NCI-H748 treated with DMSO at 0.1 percent for 48 hours (cell line): ENCODE data around the gene PLET1.

Source experiments
- DNase-seq: peaks from one replicate; lab custom pipeline; 2025; lab: John Stamatoyannopoulos, UW

The PLET1 gene, protein sequence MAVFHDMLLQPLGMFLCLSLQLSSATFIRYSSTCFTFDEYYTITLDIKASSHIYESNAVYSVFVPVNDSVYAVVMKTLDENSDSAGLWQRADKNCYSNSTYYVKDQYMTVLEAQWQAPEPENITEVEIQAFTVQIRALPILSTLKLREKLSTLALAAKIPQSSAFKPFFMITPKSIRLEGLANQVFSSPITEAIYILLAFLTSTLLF

DNA sequence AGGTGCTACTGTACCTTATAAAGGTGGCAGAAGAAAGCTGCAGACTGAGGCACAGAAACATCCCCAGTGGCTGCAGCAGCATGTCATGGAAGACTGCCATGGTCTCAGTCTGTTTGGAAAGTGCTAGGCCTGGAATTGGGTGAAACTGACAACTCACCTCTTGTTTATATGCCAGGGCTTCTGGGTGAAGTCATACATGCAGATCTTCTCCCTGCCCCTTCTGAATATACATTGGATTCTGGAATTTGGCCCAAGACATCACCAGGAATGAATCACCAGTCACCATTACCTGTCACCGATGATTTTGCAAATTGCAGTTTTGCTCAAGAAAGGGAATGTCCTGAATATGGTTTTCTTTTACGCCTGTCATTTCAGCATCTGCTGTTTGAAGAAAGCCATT, at the start of gene PLET1:
TSS of gene PLET1 (minus strand) at position 371 of the 400 bp plus-strand sequence. CDS start at position 100, 271 bp downstream.
- no peak for DNase-seq

DNA sequence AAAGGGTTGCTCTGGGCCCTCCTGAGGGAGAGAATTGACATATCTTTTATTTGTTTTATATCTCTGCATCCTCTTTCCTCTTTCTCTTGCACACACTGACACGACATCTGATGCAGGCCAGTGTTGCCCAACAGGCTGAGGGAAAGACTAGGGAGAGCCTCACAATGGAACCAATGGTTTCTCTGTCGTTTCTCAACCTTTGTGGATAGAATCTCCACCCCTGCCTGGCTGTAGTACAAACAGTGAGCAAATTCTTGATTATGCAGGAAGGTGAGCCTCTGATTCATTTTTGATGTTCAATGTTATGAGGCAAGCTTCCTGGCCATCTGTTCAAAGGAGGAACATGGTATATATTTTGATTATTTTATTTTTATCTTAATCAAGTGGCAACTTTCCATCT, 49.8 kb upstream of the PLET1 start:
- no peak for DNase-seq

DNA sequence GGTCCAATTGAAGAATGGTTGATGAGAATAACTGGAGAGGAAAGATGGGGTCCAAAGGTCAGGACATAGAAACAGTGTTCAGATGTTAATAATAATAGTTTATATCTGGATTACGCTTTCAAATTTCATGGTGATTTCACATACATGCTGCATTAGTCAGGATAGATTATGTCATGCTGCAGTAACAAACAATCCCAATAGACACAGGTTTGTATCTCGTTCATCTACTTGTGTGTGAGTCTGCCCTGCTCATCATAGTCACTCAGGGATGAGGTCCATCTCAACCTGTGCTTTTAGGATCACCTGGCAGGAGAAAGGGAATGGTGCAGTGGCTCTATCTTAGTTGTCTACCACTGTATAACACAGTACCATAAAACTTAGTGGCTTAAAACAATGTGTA, 48.0 kb upstream of the PLET1 start:
- no peak for DNase-seq

DNA sequence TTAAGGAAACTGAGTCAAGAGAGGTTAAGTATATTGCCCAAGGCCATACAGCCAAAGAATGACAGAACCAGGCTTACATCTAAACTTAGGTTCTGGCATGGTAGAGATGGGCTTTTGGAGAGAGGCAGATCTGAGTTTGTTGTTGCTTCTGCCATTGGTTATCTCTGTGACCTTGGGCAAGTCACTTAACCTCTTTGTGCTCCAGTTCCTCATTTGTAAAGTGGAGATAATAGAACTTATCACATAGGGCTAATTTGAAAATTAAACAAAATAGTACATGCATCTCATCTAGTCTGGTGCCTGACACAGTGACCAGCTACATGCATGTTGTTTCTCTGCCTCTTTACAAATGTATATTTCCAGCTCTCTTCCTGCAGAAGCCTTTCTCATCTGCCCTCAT, 47.0 kb upstream of the PLET1 start:
- no peak for DNase-seq

DNA sequence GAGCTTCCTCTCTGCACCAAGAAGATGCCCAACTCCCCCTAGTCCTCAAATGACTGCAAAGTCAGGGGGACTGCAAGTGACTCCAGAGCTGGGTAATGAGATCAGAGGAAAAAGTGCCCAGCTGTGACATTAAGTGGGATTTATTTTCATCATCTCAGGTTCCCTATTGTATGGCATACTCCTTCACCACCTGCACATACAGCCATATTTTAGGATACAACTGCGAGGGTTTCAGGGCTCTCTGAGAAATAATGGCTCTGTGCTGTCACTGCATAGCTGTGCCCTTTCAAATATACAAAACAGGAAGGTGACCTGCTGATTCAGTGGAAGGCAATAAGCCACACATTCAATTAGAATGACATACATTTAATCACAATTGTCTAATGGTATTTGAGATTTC, 45.6 kb upstream of the PLET1 start:
- no peak for DNase-seq

DNA sequence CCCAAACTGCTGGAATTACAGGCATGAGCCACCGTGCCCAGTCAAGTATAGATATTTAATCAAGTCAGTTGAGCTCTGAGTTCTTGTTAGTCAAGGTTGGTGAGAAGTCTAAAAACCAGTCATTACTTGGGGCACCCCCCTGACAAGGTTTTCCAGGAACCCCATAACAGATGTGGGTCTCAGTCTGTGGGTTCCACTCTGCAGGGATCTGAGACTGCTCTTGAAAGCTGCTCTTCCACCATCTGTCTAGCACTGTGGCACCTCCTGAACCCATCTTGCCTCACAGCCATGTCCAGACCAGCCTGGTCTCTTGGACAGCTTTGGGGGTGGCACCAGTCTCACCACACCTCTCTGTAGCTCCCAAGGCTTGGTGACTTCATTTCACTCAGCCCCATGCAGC, 44.3 kb upstream of the PLET1 start:
- DNase-seq: no peak

DNA sequence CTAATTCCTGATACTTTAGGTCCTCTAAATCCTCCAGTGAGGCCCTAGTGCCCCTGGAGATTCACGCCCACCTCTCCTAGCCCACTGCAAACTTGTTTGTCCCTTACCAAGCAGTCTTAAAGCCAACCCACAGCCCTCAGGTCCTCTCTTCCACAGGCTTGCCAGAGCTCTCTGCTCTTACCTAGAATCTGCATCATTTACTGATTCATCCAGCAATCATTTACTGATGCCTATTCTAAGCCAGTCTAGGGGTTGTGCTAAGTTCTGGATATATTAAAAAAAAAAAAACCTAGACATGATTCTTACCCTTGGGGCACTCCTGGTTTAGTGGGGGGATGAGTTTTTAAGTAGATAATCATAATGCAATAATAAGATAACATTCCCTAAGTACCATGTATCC, 43.0 kb upstream of the PLET1 start:
- DNase-seq: no peak

DNA sequence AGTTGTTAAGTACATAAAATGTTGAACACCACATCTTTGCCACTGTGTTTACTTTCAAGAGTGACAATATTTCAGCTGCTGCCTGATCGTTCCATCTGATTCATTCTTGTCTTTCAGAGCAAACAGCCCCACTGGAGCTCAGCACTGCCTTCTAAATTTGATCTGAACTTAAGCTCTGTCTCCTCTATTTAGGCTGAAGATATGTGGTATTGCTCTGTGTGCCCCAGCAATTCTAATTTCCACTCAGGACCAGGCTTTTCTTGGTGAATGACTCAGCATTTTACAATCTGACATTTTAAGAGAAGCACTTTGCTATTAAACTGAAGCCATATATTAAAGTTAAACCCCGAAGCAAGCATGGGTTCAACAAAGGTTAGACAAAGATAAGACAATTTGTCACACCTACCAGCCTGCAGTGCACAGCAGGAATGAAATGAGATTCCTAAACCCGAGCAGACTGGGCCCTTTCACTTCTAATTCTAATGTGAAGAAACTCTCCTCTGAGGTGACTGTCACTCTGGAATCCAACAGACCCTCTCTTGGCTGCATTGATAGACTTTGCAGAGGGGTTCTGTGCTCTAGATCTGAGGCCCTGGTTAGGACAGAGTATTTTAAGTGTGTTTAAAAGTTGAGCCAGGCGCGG, 41.7 kb upstream of the PLET1 start:
- DNase-seq: no peak

DNA sequence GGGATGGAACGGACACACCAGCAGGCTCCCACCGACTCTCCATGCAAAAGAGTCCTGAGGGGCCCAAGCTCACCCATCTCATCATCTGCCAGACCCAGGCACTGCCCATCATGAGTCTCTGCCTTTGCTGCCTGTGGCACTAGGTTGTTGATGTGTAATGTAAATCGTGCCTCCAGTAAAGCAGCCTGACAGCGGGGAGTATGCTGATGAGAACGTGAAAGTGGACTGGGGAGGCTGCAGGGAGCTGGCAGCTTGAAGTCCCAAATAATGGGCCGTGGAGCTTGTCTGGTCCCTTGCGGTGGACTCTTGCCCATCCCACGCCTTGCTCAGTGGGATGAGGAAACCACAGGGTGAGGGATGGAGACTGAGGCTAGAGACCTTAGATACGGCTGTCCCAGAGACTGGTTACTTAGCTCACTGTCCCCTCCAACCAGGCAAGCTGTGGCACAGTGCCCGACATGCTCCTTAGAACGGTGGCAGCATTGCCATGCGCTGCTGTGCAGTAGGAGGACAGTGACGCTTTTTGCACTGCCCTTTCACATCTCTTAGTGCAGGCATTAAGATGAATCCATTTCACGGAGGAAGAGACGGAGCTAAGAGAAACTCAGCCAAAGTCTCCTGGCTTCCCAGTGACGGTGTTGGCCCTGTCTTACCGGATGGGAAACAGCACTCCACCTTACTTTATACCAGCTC, 39.6 kb upstream of the PLET1 start:
- DNase-seq: no peak

DNA sequence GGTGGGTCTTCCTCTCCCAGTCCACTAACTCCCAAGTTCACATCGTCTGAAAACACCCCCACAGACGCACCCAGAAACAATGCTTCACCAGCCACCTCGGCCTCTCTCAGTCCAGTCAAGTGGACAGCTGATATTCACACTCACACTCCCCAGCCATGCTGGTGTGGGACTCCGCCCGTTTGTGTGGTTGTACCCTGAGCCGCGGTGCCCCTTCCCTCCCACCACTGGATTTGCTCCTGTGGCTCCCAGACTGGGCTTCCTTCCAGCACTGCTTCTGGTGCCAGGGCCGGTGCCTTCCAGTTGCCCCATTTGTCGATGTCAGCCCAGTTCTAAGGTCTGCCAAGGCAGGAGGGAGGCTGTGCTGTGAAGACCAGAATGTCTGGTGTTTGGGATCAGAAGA, 37.9 kb upstream of the PLET1 start:
- DNase-seq: no peak

DNA sequence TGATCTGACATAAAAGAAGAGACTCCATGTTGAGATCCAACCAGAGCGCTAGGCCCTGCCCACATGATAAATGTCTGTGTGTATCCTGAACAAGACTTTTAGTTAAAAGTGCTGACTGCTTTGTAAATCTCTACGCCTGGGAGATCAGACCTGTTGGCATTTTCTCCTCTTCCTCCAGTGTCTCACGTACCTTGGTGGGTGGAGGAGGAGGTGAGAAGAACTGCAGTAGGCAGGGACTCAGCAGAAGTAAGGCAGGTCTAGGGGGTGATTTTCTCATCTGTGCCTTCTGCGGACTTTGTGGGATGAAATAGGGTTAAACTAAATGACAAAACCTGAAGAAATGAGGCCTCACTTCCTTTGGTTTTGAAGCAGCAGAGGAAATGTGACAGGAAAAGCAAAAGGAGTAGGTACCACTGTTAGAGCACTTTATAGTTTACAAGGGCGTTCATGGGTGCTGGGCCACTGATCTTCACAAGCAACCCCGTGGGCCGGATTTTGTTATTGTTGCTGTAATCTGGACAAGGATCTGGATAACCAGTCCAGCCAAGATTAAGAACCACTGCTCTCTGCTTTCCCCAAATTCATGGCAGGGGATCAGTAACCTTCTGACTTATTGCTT, 36.7 kb upstream of the PLET1 start:
- no peak for DNase-seq

DNA sequence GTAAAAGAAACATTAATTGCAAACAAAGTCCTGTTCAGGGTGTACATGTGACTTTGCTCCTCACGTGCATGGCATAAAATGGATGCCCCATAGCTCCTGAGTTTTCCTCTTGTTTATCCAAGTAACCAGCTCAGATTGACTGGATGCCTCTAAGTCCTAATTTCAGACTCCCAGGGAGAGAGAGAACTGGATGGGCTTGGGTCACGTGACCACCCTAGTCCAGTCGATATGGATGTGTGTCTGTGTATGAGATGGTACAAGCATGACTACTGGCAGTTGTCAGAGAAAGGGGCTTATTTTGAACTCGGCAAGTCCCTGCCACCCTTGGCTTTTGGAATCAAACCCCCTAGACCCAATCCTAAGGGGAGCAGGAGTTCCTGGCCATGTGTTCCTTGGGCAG, 35.4 kb upstream of the PLET1 start:
- no peak for DNase-seq

DNA sequence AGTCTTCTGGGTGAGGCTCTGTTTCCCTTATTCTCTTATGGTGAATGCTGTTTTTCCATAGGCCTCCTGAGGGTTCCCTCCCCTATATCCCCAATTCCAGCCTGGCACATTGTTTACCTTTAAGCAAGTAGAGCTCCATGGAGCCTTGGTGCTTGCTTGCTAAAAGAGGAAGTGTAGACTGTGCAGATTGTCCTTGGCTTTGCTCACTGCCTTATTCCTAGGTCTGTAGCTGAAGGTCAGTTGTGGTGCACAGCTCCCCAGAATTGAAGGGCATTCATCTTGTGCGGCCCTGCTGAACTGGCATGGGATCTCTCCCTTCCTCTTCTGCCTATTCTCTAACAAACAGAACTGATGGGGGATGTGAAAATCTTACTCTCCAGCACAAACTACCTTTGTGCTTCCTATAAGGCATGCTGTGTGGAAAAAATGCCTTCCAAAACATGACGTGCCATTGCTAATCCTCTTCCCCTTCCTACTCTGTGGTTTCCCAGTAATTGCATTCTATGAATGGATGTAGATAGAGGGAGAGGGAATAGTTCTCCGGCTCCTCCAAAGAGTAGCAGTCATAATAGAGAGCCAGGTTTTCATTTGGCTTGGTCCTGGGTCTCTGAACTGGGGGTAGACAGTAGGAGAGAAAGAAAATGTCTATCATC, 34.2 kb upstream of the PLET1 start:
- no peak for DNase-seq

DNA sequence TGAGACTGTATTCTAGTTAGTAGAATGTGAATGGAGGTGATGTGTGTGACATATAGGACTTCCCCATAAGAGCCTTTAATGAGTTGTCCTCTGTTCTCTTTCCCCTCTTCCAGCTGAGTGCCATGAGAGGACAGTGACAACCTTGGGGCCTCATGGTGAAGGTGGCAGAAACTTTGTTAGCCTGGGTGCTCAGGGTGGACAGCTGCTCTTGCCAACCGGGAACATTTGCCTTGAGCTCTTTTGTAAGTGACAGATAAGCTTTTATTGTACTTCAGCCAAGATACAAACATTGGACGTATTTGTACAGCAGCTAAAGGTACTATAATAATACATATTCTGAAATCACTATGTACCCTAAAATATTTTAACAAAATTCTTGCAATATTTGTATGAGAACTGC, 33.0 kb upstream of the PLET1 start:
- no peak for DNase-seq

DNA sequence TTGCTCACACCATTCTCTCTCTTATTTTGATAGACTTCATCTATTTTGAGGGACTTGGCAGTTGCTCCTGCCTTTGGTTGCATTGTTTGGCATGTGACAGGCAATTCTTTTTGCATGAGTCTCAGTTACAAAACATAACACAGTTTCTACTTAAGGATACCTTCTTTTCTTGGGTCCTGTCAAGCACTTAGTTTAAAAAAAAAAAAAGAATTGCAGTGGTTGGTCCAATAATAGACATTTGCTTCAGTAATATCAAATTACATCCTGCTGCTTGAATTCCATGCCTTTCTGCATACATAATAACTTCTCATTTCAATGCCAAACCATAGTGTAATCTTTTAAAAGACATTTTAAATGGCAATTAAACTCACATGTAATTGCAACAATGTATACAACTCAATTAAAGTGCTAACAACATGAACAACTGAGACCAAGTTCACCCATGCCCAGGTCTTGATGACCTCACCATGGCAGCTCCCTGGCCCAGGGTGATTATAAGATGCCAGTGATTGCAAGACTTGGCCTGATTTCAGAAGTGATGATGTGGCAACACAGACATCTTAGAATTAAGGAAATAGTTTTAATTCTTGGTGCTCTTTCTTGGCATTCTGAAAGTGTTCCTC, 32.2 kb upstream of the PLET1 start:
- DNase-seq: no peak

DNA sequence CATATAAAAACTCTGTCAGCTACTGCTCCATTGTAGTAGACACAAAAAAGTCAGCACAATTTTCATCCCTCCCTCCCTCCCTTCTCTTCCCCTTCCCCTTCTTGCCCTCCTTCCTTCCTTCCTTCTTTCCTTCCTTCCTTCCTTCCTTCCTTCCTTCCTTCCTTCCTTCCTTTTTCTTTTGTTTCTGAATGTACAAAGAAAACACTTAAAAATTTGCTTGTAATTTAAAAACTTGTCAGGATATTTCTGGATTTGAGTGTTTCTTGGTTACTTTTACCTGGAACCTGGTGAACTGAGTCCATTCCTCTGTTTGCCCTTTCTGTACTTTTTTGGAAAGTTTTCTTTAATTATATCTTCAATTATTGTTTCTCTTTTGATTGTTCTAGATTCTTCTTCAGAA, 31.5 kb upstream of the PLET1 start:
- no peak for DNase-seq

DNA sequence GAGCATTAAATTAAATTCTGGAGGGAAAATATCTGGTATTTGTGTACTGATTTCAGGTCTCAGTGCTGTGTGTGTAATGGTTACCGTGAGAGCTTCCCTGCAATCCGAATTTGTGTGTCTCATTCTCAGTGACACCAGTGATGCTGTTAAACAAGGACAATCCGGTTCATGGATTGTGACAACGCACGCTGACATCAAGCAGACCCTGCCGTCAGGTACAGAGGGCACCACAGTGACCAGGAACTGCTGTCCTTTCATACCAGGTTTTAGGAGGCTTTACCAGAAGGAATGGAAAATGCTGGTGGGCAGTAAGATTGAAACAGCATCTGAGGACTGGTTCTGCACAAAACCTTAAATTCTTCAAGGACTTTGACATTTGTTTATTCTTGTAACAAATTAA, 30.5 kb upstream of the PLET1 start:
- DNase-seq: no peak

DNA sequence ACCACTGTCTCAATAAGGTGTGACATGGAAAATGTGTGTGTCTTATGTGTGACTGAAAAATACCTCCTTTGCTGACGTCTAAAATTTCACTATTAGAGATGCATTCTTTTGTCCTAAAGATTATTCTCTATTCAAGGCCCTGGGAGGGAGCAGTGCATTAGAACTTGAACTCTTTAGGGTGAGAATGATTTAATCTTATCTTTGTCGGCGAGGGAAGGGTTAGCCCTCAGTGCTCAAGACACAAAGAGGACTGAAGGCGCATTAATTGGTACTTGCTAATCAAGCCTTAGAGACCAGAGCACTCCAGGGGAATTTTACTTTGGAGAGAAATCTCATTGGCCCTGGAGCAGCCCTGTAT, 29.8 kb upstream of the PLET1 start:
- no peak for DNase-seq

DNA sequence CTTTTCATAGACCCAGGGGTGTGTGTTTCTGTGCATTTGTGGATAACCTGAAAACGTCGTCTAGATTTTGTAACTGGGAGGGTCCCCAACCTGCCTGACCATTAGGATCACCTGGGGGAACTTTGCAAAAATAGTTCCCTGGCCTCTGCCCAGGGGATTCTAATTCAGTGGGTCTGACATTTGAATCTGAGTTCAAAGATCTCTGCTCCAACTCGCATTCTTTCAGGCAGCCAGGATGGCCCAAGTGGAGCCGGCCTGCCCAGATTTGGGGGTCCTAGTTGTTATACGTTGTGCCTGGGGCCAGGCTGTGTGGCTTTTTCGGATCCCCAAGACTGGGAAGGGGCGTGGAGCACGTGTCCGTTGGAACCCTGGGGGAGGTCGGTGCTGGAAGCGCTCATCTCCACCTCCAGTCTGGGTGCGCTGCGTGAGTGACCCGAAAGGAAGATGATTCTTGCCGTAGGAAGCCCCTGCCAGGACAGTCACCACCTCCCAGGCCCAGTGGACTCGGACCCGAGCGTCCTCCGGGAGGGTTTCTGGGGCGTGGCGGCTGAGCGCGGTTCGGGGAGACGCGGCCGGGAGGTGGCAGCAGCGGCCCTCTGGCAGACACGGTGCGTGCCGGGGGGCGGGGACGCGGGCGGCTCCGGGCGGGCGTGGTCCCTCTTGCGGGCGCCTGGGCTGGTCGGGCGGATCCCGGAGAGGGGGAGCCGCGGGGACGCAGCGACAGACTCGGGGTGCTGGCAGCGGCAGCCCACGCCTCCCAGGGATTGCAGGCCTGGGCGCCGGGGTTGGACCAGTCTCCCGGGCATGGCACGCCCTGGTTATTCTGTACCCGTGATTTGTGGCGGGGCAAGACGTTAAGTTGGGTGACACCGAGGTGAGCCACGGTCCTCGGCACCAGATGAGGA, 29.2 kb upstream of the PLET1 start:
- DNase-seq: peak; percentile 11

DNA sequence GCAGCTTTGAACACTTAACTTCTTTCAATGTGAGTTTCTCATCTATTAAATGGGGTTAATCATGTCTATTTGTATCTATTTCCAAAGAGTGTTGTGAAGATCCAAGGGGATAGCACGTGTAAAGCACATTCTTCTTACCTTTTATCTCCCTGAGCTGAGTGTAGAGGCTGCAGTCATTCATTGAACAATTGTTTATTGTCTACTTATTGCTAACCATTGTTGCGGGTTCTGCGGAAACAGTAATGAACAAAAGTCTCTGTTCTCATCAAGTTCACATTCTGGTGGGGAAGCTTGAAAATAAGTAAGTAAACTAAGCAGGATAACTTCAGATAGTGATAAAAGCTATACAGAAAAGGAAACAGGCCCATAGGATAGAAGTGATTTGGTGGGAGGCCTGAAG, 27.4 kb upstream of the PLET1 start:
- DNase-seq: no peak

DNA sequence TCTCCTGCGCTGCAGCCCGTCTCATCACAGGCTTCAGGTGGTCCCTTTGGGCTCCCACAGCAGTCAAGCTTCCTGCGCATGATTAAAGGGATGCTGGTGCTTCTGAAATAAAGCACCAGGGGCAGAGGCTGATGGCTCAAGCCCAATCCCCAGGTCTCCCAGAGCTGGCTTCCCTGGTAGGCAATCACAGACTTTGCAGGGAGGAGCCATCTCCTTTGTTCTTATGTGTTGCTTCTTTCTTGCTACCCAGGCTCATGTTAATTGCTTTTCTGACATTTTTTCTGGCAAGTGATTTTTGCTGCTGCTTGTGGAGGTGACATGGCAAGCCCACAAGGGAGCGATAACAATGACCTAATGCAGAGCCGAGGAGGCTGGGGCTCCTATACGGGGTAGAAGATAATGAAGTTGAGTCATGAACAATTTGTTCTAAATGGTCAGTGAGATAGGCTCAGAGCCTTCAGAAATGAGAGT, 25.2 kb upstream of the PLET1 start:
- DNase-seq: no peak
